HK-2 (cell line): Measurements from ENCODE around the gene ARID1B.

Experiments used
- DNase-seq: peaks from one replicate; pipeline ENCODE4 v3.0.0-alpha.2; 2018; ENCODE audit not compliant: unreplicated experiment

Gene ARID1B

DNA sequence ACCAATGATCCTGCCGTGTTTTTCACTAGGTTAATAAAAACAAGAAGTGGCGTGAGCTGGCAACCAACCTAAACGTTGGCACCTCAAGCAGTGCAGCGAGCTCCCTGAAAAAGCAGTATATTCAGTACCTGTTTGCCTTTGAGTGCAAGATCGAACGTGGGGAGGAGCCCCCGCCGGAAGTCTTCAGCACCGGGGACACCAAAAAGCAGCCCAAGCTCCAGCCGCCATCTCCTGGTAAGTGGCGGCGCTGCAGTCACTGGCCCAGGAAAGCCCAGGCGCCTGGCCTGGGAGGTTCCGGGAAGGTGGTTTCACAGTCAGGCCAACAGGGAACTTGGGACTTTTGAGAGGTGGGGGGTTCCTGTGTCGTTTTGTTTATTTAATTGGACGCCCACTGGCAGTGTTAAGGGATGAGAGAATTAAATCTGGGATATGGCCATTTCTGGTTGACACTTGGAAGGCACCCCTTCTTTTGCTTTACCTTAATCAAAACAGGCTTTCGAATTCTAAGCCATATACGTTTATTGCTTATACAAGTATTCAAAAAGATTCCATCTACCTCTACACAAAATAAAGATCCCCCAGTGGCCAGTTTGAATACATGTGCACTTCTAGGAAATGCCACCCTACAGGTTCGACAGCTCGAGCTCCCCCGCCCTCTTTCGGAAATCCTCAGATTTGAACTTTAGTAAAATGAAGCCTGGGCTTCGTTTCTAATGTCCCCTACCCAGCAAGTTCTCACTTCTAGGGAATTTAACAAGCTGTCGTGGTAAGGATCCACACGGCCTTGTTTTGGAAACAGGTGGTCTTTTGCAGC lies 407.2 kb downstream of the ARID1B start:
- DNase-seq, result peak; percentile 56

DNA sequence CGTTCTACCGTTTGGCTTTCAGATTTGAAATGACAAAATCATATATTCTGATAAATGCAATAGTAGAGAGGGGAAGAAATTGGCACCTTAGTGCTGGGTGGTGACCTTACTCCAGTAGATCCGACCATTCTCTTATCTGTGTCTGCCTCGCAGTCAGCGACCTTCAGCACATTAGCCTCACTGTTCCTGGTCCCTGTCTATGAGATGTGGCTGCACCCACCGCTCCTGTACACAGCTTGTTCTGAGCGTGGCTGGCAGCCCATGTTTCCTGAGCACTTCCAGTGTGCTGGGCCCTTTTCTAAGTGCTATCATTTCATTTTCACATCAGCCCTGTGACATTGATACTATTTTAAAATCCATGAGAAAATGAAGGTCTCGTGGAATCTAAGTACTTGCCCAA lies 408.0 kb downstream of the ARID1B start:
- DNase-seq, result no peak

DNA sequence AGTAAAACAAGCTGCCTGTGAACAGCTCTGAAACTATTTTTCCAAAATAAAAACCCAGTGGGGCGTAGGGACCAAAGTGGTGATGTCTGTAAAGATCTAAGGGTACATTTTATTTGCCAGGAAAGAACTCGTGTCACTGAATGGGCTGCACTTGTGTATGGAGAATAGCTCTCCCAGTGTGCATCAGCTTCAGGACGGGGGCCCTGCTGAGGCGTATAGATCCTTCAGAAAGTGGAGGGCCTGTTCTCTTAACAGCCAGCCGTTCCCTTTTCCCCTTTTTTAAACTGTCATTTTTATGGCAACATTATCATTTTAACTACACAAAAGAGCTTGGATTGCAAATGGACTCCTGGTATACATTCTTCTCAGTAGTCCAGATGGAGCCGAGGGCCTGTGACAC lies 408.8 kb downstream of the ARID1B start:
- no peak for DNase-seq

DNA sequence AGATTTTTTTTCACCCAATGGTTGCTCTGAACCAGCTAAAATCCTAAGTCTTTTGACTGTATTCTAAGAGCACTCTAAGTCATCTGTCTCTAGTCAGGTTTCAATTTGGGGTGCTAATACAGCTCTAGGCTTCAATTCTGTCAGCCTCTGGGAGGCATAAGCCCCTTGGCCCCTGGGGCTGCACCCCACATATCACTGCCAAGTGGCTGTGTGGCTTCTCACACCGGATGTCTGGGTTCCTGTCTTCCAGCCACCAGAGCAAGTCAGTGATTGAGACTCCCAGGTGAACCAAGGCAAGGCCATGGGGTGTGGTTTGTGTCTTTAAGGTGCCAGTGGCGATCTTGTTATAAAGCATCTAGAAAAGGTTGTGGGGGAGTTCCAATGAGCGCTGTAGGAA lies 409.6 kb downstream of the ARID1B start:
- DNase-seq, result no peak

DNA sequence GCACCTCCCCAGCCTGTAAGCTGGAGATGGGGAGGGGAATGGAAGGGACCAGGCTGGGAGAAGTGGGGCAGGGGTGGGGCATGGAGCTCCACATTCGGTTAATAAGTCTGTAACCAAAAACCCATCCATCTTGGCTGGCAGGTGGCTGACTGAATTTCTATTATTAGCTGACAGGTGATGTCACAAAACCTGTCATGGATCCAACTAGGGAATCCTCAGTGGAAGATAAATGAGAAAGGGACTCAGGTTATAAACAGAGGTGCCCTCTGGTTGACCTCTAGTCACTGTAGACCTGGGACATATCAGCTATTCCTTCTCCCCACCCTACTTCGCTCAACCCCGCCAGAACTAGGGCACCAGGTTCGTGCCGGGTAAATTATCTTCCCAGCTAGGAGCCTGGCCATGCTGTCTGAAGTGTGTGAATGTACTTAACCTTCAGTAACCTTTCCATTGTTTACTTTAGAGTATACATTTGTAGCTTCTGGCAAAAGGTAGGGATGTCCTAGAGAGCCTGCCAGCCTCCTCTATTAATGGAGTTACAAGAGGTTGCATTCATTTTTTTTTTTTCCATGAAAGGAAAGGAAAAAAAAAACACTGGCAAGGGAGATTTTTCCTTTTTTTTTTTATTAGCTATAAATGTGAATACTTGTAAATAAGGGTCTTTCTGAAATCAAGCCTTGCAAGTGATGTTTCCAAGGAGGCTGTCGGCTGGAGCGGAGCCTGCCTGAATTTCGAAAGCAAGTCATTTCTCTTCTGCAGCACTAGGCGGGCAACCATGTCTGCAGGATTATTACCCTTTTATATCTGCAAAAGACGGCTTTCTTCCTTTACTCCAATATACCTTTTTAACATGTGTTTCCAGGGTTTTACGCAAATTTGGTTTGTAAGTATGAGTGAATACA lies 410.3 kb downstream of the ARID1B start:
- no peak for DNase-seq

DNA sequence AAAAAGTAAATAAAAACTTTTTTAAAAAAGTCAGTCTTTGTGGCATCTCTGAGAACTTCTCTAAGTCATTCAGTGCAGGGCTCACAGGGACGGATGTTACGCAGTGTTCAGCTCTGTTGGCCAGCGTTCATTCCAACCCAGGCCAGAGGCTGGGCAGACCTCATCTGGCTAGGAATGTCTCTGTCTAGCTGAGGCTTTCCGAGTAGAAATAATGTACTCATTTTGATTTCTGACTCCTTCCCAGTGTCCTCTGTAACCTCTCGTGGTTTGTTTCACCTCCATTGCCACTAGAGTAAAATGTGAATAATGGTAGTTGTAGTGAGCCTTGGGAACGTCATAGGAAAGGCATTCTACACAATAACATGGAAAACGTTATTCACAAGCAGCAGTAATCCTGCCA lies 411.0 kb downstream of the ARID1B start:
- no peak for DNase-seq

DNA sequence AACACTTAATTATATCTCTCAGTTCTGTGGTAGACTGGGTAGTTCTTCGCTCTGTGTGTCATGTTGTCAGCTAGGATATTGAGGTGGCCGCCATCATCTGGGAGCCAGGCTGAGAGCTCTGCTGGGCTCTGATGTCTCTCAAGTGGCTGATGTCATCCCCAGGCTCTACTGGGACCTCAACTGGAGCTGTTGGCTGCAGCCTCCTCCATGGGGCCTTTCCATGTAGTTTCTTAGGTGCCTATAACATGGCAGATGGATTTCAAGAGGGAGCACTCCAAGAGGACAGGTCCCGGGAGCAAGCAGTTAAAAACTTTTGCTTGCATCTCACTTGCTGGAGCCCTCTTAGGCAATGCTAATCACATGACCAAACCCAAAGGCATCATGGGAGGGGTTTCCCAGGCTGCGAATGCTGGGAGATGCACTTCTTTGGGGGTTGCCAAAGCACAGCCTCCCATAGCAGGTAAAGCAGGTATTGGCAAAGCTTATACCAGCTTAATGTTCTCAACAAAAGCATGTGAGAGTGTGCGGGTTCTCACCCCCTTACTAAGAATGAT lies 416.3 kb downstream of the ARID1B start:
- DNase-seq, result no peak

DNA sequence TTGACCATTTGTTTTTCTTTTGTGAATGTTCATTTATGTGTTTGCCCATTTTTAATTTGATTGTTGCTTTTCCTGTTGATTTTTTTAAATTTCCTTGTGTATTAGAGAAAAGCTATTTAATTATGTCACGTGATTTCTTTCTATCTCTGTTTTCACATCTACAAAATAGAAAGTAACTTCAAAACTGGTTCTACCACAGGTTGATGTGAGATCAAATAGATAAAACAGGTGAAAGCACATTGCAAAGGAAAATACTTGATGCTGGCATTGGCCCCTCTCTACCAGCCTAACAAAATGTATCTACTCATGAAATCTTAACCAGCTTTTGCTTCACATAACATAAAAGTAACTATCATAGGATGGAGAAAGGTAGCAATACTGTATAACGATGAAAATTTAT lies 416.9 kb downstream of the ARID1B start:
- DNase-seq, result no peak

DNA sequence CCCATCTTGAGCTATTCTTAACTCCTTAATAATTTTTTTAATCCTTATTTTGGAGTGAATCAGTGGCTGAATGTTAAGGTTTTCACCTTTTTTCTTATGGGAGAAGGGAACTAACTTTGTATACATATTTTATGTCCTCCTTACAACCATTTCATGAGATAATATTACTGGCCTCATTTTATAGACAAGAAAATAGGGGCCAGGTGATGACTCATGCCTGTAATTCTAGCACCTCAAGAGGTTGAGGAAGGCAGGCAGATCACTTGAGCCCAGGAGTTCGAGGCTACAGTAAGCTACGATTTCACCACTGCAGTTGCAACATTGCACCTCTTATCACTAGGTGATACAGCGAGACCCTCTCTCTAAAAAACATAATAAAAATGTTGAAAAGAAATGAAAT lies 417.5 kb downstream of the ARID1B start:
- no peak for DNase-seq

DNA sequence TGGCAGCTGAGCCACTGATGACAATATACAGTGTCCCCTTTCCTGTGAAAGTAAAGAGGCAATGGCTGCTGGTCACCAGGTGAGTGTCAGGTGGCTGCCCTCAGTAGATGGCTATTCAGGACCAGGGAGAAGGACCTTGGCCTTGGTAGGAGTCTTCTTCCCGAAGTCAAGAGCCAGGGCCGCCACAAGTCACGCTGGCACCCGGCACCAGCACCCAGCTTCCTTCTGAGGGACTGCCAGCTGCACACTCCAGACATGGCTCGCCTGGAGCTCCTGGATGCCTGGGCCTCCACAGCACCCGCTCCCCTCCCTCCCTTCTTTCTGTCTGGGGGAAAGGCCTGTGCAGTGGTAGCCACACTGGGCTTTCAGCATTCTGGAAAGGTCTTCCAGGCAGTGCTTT lies 419.2 kb downstream of the ARID1B start:
- DNase-seq, result no peak

DNA sequence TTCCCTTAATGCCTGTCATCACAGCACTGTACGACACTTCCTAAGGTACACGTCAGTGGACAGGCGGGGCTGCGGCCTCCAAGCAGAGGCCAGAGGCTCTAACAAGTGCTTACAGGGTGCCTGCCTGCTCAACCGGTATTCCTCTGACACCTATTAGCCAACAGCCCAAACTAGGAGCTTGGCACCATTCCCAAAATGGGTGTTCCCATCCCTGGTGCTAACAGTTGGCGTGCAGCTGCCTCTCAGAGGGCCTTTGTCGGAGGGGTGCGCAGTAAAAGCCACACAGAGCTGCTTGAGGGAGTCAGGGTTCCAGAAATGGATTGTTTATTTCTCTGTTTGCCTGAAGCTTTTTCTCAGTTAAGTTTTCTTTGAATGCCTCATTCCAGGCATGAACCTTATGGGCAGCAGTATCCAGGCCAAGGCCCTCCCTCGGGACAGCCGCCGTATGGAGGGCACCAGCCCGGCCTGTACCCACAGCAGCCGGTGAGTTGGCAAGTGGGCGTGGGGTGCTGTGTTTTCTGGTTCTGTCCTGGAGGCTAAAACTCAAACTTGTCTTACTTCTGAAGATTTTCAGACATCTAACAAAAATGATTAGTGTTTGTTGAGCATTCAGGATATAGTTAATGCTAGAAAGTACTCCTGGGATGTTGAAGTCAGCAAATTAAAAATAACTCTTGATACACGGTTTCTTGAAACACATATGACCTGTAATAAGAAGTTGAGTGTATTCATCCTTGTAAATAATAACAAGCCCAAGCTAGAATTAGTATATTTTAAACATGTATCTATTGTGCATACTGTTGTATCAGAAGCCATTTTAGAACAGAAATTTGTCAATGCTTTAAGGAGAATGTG lies 421.5 kb downstream of the ARID1B start:
- no peak for DNase-seq

DNA sequence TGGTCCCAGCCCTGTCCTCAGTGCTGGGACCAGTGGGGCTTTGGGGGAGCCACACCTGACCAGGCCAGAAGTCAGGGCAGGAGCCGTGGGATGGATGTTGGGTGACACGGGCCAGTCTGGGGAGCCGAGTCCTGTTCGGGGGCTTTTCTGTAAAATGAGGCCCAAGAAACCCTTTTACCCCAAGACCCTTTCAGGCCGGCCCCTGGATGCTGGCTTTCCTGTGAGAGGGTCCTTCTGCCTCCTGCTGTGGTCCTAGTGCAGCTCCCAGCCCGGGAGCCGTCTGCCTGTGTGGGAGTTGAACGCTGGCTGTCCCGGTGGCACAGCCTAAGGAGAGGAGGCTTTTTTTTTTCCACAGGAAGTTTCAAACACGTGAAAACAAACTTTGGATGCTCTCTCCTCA lies 422.9 kb downstream of the ARID1B start:
- DNase-seq, result no peak

DNA sequence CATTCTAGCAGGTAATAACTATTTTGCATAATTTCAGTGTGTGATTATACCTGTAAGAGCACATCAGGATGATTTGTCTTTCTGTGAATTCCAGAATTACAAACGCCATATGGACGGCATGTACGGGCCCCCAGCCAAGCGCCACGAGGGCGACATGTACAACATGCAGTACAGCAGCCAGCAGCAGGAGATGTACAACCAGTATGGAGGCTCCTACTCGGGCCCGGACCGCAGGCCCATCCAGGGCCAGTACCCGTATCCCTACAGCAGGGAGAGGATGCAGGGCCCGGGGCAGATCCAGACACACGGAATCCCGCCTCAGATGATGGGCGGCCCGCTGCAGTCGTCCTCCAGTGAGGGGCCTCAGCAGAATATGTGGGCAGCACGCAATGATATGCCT lies 423.4 kb downstream of the ARID1B start:
- DNase-seq, result no peak

DNA sequence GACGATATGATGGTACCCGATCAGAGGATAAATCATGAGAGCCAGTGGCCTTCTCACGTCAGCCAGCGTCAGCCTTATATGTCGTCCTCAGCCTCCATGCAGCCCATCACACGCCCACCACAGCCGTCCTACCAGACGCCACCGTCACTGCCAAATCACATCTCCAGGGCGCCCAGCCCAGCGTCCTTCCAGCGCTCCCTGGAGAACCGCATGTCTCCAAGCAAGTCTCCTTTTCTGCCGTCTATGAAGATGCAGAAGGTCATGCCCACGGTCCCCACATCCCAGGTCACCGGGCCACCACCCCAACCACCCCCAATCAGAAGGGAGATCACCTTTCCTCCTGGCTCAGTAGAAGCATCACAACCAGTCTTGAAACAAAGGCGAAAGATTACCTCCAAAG lies 423.9 kb downstream of the ARID1B start:
- DNase-seq, result no peak

DNA sequence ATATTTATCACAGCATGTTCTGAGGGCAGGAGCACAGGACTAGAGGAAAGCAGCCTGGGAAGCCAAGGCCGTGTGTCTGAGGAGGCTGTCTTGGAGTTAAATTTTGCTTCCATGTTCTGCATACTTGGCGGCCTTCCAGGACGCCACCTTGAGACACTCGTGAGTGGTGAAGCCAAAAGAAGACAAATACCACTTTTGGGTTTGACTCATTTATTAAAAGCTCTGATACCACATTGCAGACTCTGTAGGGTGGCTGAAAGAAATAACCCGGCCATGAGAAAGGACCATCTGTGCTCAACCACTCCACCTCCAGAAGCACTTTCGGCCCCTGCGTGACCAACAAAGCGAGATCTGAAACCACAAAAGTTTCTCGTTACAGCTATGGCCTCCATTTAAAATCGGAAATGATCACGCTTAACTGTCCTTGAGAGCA lies 426.1 kb downstream of the ARID1B start:
- no peak for DNase-seq

DNA sequence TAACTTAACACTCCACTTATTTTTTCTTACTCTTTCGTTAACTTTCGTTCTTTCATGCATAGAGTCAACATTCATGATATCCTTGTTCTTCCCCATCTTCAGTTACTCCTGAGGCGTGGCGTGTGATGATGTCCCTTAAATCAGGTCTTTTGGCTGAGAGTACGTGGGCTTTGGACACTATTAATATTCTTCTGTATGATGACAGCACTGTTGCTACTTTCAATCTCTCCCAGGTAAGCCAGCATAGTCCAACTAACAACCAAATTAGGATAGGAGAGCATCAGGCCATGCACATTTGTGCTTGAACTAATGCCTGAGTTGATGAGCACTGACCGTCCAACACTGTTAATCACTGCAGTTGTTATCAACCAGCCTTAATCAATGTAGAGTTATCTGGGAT lies 426.6 kb downstream of the ARID1B start:
- DNase-seq, result no peak

DNA sequence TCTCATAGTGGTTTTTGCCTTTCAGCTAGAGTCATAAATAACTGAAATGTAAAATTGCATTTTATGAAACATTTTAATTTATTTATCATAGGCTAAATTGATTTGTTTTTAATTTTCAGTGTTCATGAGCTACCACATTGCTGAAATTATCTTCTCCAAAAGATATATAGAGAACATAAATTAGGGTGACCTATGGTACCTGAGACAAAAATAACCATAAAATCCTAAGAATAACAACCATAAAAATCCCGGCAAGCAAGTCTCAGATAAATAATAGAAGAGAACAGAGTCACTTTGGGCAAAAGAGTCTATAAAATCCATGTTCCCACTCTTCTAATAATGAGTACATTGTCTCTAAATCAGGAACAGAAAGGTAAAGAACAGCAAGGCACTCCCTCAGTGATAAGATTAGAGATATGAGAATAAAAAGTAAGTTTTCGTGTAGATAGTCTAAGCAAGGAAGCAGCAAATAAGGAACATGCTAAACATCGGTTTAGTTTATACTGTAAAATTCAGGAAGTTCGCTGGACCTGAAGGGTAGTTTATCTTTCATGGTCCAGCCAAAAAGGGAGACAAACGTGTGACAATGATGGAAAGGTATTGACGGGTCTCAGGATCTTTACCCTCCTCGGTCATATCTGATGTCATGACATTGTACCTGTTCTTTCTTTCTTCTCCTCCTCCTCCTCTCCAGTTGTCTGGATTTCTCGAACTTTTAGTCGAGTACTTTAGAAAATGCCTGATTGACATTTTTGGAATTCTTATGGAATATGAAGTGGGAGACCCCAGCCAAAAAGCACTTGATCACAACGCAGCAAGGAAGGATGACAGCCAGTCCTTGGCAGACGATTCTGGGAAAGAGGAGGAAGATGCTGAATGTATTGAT lies 428.5 kb downstream of the ARID1B start:
- no peak for DNase-seq

DNA sequence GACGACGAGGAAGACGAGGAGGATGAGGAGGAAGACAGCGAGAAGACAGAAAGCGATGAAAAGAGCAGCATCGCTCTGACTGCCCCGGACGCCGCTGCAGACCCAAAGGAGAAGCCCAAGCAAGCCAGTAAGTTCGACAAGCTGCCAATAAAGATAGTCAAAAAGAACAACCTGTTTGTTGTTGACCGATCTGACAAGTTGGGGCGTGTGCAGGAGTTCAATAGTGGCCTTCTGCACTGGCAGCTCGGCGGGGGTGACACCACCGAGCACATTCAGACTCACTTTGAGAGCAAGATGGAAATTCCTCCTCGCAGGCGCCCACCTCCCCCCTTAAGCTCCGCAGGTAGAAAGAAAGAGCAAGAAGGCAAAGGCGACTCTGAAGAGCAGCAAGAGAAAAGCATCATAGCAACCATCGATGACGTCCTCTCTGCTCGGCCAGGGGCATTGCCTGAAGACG lies 429.2 kb downstream of the ARID1B start:
- no peak for DNase-seq

DNA sequence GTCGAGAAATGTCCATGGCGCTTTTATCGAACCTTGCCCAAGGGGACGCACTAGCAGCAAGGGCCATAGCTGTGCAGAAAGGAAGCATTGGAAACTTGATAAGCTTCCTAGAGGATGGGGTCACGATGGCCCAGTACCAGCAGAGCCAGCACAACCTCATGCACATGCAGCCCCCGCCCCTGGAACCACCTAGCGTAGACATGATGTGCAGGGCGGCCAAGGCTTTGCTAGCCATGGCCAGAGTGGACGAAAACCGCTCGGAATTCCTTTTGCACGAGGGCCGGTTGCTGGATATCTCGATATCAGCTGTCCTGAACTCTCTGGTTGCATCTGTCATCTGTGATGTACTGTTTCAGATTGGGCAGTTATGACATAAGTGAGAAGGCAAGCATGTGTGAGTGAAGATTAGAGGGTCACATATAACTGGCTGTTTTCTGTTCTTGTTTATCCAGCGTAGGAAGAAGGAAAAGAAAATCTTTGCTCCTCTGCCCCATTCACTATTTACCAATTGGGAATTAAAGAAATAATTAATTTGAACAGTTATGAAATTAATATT lies 430.4 kb downstream of the ARID1B start:
- no peak for DNase-seq

DNA sequence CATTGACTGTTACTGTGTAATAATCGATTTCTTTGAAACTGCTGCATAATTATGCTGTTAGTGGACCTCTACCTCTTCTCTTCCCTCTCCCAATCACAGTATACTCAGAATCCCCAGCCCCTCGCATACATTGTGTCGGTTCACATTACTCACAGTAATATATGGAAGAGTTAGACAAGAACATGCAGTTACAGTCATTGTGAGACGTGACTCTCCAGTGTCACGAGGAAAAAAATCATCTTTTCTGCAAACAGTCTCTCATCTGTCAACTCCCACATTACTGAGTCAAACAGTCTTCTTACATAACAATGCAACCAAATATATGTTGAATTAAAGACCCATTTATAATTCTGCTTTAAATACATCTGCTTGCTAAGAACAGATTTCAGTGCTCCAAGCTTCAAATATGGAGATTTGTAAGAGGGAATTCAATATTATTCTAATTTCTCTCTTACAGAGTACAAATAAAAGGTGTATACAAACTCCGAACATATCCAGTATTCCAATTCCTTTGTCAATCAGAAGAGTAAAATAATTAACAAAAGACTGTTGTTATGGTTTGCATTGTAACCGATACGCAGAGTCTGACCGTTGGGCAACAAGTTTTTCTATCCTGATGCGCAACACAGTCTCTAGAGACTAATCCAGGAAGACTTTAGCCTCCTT lies 432.8 kb downstream of the ARID1B start:
- no peak for DNase-seq
